Stimulated activated CD4-positive, alpha-beta T cell treated with anti-CD3 and anti-CD28 coated beads, Interleukin-1b, Interleukin-23, amount 100 ng/mL, for 24 hours (primary cell): ENCODE data around the gene PLXNA1.

Experiments
- DNase-seq, 4 experiments: peaks; one replicate each; pipeline ENCODE4 v3.0.0-alpha.2; 2020; ENCODE audit warnings: low read depth in 4 of 4, low spot score in 1 of 4

The PLXNA1 gene

GRCh38 chr3:126982471-126983175, at the start of gene PLXNA1:
TSS of gene PLXNA1 (plus strand) at chr3:126983115. CDS start at chr3:126988594, 5,479 bp downstream.
- peak; percentile 61 to 77 (median 72) for DNase-seq

- no peak for DNase-seq
These were observed 48.8 kb upstream of the PLXNA1 start for GRCh38 chr3:126934031-126934531.

- DNase-seq, result no peak
These were observed 47.9 kb upstream of the PLXNA1 start for GRCh38 chr3:126934991-126935390.

GRCh38 chr3:126935756-126936509, 47.0 kb upstream of the PLXNA1 start:
- no peak for DNase-seq

- DNase-seq, result no peak
These were observed 46.0 kb upstream of the PLXNA1 start for GRCh38 chr3:126936853-126937425.

- no peak for DNase-seq
These were observed 45.4 kb upstream of the PLXNA1 start for GRCh38 chr3:126937533-126937932.

GRCh38 chr3:126937973-126938372, 44.9 kb upstream of the PLXNA1 start:
- DNase-seq, result no peak

- no peak for DNase-seq
These were observed 44.2 kb upstream of the PLXNA1 start for GRCh38 chr3:126938520-126939337.

GRCh38 chr3:126939338-126939718, 43.6 kb upstream of the PLXNA1 start:
- no peak for DNase-seq

- no peak for DNase-seq
These were observed 43.2 kb upstream of the PLXNA1 start for GRCh38 chr3:126939733-126940132.

- DNase-seq, result no peak
These were observed 41.1 kb upstream of the PLXNA1 start for GRCh38 chr3:126941721-126942270.

GRCh38 chr3:126944089-126944965, 38.6 kb upstream of the PLXNA1 start:
- no peak for DNase-seq

GRCh38 chr3:126945171-126945721, 37.7 kb upstream of the PLXNA1 start:
- DNase-seq, result no peak

GRCh38 chr3:126945891-126946290, 37.0 kb upstream of the PLXNA1 start:
- no peak for DNase-seq

GRCh38 chr3:126946405-126946804, 36.5 kb upstream of the PLXNA1 start:
- no peak for DNase-seq

- DNase-seq, result no peak
These were observed 35.5 kb upstream of the PLXNA1 start for GRCh38 chr3:126947429-126947828.

GRCh38 chr3:126948980-126949535, 33.9 kb upstream of the PLXNA1 start:
- no peak for DNase-seq

- no peak for DNase-seq
These were observed 31.4 kb upstream of the PLXNA1 start for GRCh38 chr3:126951561-126951960.

- no peak for DNase-seq
These were observed 30.5 kb upstream of the PLXNA1 start for GRCh38 chr3:126952261-126952982.
